Peyer's patch (tissue), 4 donors: Measurements from ENCODE around the gene PCSK5.

Source experiments
- CTCF ChIP-seq, 6 experiments: fragments of 450-650 bp in 4 of 6; fragments of 200-600 bp in 2 of 6; sonication (generic) in 1 of 6; IDR thresholded peaks; one replicate each; pipeline ENCODE4 v1.5.1; 2017 to 2019; ENCODE audit warnings: antibody characterized with exemption in 6 of 6, mild to moderate bottlenecking in 3 of 6, moderate library complexity in 1 of 6
- POLR2A ChIP-seq, 2 donors: fragments of 450-650 bp; IDR thresholded peaks; one replicate each; pipeline ENCODE4 v1.5.1; 2017; ENCODE audit warnings: antibody characterized with exemption in 2 of 2, mild to moderate bottlenecking in 2 of 2, moderate library complexity in 2 of 2

- no peak for TF ChIP-seq CTCF (IDR thresholded peaks at IDR 0.05)
- TF ChIP-seq POLR2A (IDR thresholded peaks at IDR 0.05) = no peak
These were observed 253.4 kb downstream of the PCSK5 start for GRCh38 chr9:76143834-76144233.
